HCT116 (cell line): Measurements from ENCODE around the gene ANO9. TPM values are rescaled to one million over a fixed set of nuclear protein-coding genes. Genes with fewer than 3 reads are reported as not detected.

Experiments
- ATAC-seq: fragments of 200-7000 bp; cut with Tn5 transposase; 2 replicates; pipeline ENCODE4 v1.9.1; 2020; ENCODE audit warnings: mild to moderate bottlenecking, moderate library complexity
- BruUV-seq: library from RNA; stranded (reverse); fragments of 400-500 nt; replicated peaks from 2 replicates; lab custom pipeline; 2021; lab: Mats Ljungman, UMichigan
- CTCF ChIA-PET: fragments of 300-600 bp; sonication (Branson Sonifier 250); formaldehyde crosslinking; loops from one replicate; lab custom pipeline; 2021; ENCODE audit warnings: antibody characterized with exemption; lab: Charles Lee
- POLR2A ChIA-PET: fragments of 300-600, 350-600 bp; sonication (Branson Sonifier 250); formaldehyde crosslinking; loops from one replicate; lab custom pipeline; 2021; ENCODE audit warnings: antibody characterized with exemption; lab: Charles Lee
- RAD21 ChIA-PET, 2 experiments: fragments of 300-600 bp; sonication (Branson Sonifier 250); formaldehyde crosslinking; loops; one replicate each; lab custom pipeline; 2023; ENCODE audit warnings: low total read pairs in 2 of 2; ENCODE audit not compliant: uncharacterized antibody in 2 of 2, unreplicated experiment in 2 of 2, low non-redundant PET in 1 of 2; lab: Charles Lee
- DNase-seq: peaks from one replicate; pipeline ENCODE4 v3.0.0-alpha.2; 2010; ENCODE audit warnings: low read depth, low spot score
- H2AFZ ChIP-seq: fragments of 200-600 bp; shearing (Covaris generic), sonication (generic); 2 replicates; pipeline ENCODE4 v1.6.1; 2017; ENCODE audit warnings: low read depth, mixed run types, mixed read lengths, antibody characterized with exemption, low read length; ENCODE audit not compliant: poor library complexity, severe bottlenecking
- H3K27ac ChIP-seq: 2 replicates; pipeline ENCODE4 v1.5.1; 2012; ENCODE audit warnings: low read depth, low read length
- H3K27me3 ChIP-seq: fragments of 200-600 bp; sonication (generic); 2 replicates; pipeline ENCODE4 v1.6.1; 2016; ENCODE audit warnings: mixed run types, low read length, mixed read lengths; ENCODE audit not compliant: insufficient read depth
- H3K36me3 ChIP-seq, 2 experiments: fragments of 200-500 bp in 1 of 2; fragments of 200-600 bp in 1 of 2; sonication (Bioruptor generic) in 1 of 2; sonication (generic) in 1 of 2; 2 replicates each; pipeline versions ENCODE4 v1.5.1 to v1.6.1; 2014 to 2016; ENCODE audit warnings: low read length in 2 of 2, inconsistent platforms in 1 of 2, mixed read lengths in 1 of 2, mixed run types in 1 of 2; ENCODE audit not compliant: insufficient read depth in 2 of 2, control insufficient read depth in 1 of 2
- H3K4me1 ChIP-seq, 2 experiments: fragments of 200-600 bp in 1 of 2; sonication (generic) in 1 of 2; 2 replicates each; pipeline versions ENCODE4 v1.5.1 to v1.6.1; 2012 to 2017; ENCODE audit warnings: low read length in 2 of 2, inconsistent platforms in 1 of 2, mild to moderate bottlenecking in 1 of 2, mixed read lengths in 1 of 2, mixed run types in 1 of 2, moderate library complexity in 1 of 2; ENCODE audit not compliant: insufficient read depth in 2 of 2, control insufficient read depth in 1 of 2
- H3K4me2 ChIP-seq: fragments of 200-600 bp; sonication (generic); 2 replicates; pipeline ENCODE4 v1.6.1; 2017; ENCODE audit warnings: mixed run types, low read length, mixed read lengths
- H3K4me3 ChIP-seq, 2 experiments: fragments of 200-600 bp in 1 of 2; sonication (generic) in 1 of 2; replicated peaks in 1 of 2; 2 replicates each; pipeline ENCODE4 v1.5.1; 2011 to 2016; ENCODE audit warnings: low read length in 2 of 2, control low read depth in 1 of 2, low read depth in 1 of 2, mild to moderate bottlenecking in 1 of 2, mixed read lengths in 1 of 2, mixed run types in 1 of 2
- H3K79me2 ChIP-seq: fragments of 200-600 bp; sonication (generic); 2 replicates; pipeline ENCODE4 v1.6.1; 2017; ENCODE audit warnings: mild to moderate bottlenecking, mixed run types, low read length, moderate library complexity, mixed read lengths; ENCODE audit not compliant: insufficient read depth
- H3K9ac ChIP-seq: fragments of 200-600 bp; sonication (generic); 2 replicates; pipeline ENCODE4 v1.6.1; 2016; ENCODE audit warnings: low read length, mixed read lengths
- H3K9me2 ChIP-seq: fragments of 200-600 bp; sonication (generic), shearing (Covaris generic); 2 replicates; pipeline ENCODE4 v1.6.1; 2017; ENCODE audit warnings: mixed run types, mild to moderate bottlenecking, moderate library complexity; ENCODE audit not compliant: insufficient read depth
- H3K9me3 ChIP-seq, 2 experiments: fragments of 200-500 bp in 1 of 2; fragments of 200-600 bp in 1 of 2; sonication (Bioruptor generic) in 1 of 2; sonication (generic) in 1 of 2; 2 replicates each; pipeline ENCODE4 v1.6.1; 2014 to 2017; ENCODE audit warnings: low read length in 2 of 2, mixed read lengths in 2 of 2, inconsistent platforms in 1 of 2, low read depth in 1 of 2, mild to moderate bottlenecking in 1 of 2, mixed run types in 1 of 2, moderate library complexity in 1 of 2; ENCODE audit not compliant: control insufficient read depth in 1 of 2, insufficient read depth in 1 of 2
- H4K20me1 ChIP-seq: fragments of 200-600 bp; sonication (generic), shearing (Covaris generic); 2 replicates; pipeline ENCODE4 v1.6.1; 2017; ENCODE audit warnings: mixed run types, mild to moderate bottlenecking, moderate library complexity; ENCODE audit not compliant: insufficient read depth
- CBX3 ChIP-seq: IDR thresholded peaks from 2 replicates; pipeline ENCODE4 v1.6.1; 2012; ENCODE audit warnings: low read depth
- CEBPB ChIP-seq: IDR thresholded peaks from 2 replicates; pipeline ENCODE4 v1.6.1; 2012; ENCODE audit warnings: low read depth
- EGR1 ChIP-seq: IDR thresholded peaks from 2 replicates; pipeline ENCODE4 v1.6.1; 2012; ENCODE audit warnings: low read depth
- EZH2phosphoT487 ChIP-seq: fragments of 200-600 bp; IDR thresholded peaks from 2 replicates; pipeline ENCODE4 v1.6.1; 2018; ENCODE audit warnings: antibody characterized with exemption, borderline replicate concordance
- JUND ChIP-seq: IDR thresholded peaks from 2 replicates; pipeline ENCODE4 v1.6.1; 2012
- POLR2A ChIP-seq: IDR thresholded peaks from 2 replicates; pipeline ENCODE4 v1.7.0; 2011; ENCODE audit warnings: borderline replicate concordance; ENCODE audit not compliant: insufficient read depth, insufficient read length; ENCODE audit errors: extremely low read depth
- POLR2AphosphoS5 ChIP-seq: IDR thresholded peaks from 2 replicates; pipeline ENCODE4 v1.6.1; 2011; ENCODE audit warnings: mild to moderate bottlenecking, low read depth, low read length, moderate library complexity
- RAD21 ChIP-seq: IDR thresholded peaks from 2 replicates; pipeline ENCODE4 v1.6.1; 2012; ENCODE audit warnings: low read depth, mild to moderate bottlenecking
- TCF7L2 ChIP-seq: IDR thresholded peaks from 2 replicates; pipeline ENCODE4 v1.7.0; 2011; ENCODE audit warnings: borderline replicate concordance, inconsistent platforms; ENCODE audit not compliant: insufficient read depth, insufficient read length; ENCODE audit errors: extremely low read depth
- intact Hi-C: fragments of 100-400 bp; cut with micrococcal nuclease; formaldehyde crosslinking; loops from 2 replicates; pipeline ENCODE4 v1.10.0; 2022
- total RNA-seq: library from RNA; stranded (reverse); gene quantifications from one replicate; pipeline ENCODE4 v1.2.1, GENCODE V29; 2021; ENCODE audit not compliant: unreplicated experiment
- TF ChIP-seq, protein P1 (sequence below): IDR thresholded peaks from 2 replicates; pipeline ENCODE4 v1.6.1; 2012
- TF ChIP-seq, protein P2 (sequence below), 3 experiments: fragments of 200-600 bp in 1 of 3; sonication (generic) in 1 of 3; IDR thresholded peaks in 2 of 3; conservative IDR thresholded peaks in 1 of 3; 2 replicates each; pipeline ENCODE4 v1.5.1; 2012 to 2017; ENCODE audit warnings: low read depth in 2 of 3, low read length in 2 of 3, antibody characterized with exemption in 1 of 3, borderline replicate concordance in 1 of 3, control low read depth in 1 of 3, mild to moderate bottlenecking in 1 of 3, mixed read lengths in 1 of 3, mixed run types in 1 of 3, moderate library complexity in 1 of 3; ENCODE audit not compliant: insufficient read depth in 1 of 3
- TF ChIP-seq, protein P3 (sequence below): IDR thresholded peaks from 2 replicates; pipeline ENCODE4 v1.6.1; 2011; ENCODE audit warnings: mild to moderate bottlenecking, low read length, moderate library complexity; ENCODE audit not compliant: insufficient replicate concordance; ENCODE audit errors: extremely low read depth

The ANO9 gene
- total RNA-seq, 1 experiment from 2014 or later: 70.3 TPM

DNA sequence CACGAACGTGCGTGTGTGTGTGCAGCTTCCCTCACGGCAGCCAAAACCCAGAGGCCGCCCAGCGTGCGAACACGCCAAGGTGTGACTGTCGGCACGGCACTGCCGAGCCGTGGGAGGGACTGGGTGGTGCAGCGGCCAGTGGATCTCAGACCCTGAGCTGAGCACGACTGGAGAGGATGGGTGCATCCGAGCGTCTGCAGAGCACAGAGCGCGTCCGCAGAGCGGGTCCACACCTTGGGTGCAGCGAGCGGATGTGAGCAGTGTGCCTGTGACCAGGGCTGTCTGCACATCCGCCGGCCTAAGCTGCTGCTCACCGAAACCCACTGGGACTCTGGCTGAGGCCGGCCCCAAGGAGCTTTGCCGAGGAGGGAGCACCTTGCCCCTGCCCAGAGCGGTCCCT, 31.0 kb upstream of the ANO9 start:
- Histone ChIP-seq H4K20me1 (no peaks in the 10 kb centered on the region; the same call in 1 of the 2 replicates), H3K4me1 (no peaks in the 10 kb centered on the region)
- TF ChIP-seq EZH2phosphoT487 (no peak), POLR2A (no peak), CBX3 (no peak), POLR2AphosphoS5 (no peak), TCF7L2 (no peak)
- TF ChIP-seq, protein P1, sequence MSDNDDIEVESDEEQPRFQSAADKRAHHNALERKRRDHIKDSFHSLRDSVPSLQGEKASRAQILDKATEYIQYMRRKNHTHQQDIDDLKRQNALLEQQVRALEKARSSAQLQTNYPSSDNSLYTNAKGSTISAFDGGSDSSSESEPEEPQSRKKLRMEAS: no peak
- TF ChIP-seq, protein P2, sequence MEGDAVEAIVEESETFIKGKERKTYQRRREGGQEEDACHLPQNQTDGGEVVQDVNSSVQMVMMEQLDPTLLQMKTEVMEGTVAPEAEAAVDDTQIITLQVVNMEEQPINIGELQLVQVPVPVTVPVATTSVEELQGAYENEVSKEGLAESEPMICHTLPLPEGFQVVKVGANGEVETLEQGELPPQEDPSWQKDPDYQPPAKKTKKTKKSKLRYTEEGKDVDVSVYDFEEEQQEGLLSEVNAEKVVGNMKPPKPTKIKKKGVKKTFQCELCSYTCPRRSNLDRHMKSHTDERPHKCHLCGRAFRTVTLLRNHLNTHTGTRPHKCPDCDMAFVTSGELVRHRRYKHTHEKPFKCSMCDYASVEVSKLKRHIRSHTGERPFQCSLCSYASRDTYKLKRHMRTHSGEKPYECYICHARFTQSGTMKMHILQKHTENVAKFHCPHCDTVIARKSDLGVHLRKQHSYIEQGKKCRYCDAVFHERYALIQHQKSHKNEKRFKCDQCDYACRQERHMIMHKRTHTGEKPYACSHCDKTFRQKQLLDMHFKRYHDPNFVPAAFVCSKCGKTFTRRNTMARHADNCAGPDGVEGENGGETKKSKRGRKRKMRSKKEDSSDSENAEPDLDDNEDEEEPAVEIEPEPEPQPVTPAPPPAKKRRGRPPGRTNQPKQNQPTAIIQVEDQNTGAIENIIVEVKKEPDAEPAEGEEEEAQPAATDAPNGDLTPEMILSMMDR (IDR thresholded peaks at IDR 0.05 in 2 of 3, conservative IDR thresholded peaks at IDR 0.05 in 1 of 3; ENCODE audit: borderline replicate concordance in 1 of 3, insufficient read depth in 1 of 3, low read depth in 2 of 3, low read length in 2 of 3): no peak
- TF ChIP-seq, all 23 proteins: peak for 0
- H3K36me3 ChIP-seq: no peaks in the 10 kb centered on the region; a peak in 1 of 4 replicates
- H3K9me3 ChIP-seq: no peaks in the 10 kb centered on the region
- intact Hi-C loops: no loop called here
- no peak for ATAC-seq
- no peak overlapping the region for H3K9ac ChIP-seq
- no peaks in the 10 kb centered on the region for H3K9me2 ChIP-seq
- H2AFZ ChIP-seq: no peak overlapping the region
- H3K4me2 ChIP-seq: no peak overlapping the region
- H3K27me3 ChIP-seq: no peaks in the 10 kb centered on the region
- ChIA-PET CTCF (no interaction called here), POLR2A (no interaction called here), RAD21 (no interaction called here)
- BruUV-seq: no TSS peak
- no peak for DNase-seq
- peaks cover 57% of the 10 kb centered on the region; the same call in 1 of the 2 replicates for H3K79me2 ChIP-seq
- no peak overlapping the region for H3K4me3 ChIP-seq
- H3K27ac ChIP-seq: no peak overlapping the region

DNA sequence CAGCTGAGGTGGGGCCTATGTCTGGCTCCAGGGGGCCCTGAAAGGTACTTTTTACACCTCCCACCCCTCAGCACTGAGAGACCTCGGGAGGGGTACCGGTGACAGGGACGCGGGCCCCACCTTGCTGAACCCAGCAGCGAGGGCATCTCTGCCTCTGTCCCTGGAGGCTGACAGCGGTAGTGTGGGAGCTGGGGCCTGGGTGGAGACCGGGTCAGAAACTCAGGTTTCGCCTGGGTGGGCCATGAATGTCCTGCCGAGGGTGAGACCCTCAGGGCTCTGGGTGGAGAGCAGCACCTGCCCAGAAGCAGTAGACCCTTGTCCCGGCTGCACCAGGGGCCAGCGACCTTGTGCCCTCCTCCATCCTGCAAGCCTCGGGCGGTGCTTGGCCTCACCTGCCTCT, 30.5 kb upstream of the ANO9 start:
- H3K4me3 ChIP-seq: no peak overlapping the region
- TF ChIP-seq, protein P3, sequence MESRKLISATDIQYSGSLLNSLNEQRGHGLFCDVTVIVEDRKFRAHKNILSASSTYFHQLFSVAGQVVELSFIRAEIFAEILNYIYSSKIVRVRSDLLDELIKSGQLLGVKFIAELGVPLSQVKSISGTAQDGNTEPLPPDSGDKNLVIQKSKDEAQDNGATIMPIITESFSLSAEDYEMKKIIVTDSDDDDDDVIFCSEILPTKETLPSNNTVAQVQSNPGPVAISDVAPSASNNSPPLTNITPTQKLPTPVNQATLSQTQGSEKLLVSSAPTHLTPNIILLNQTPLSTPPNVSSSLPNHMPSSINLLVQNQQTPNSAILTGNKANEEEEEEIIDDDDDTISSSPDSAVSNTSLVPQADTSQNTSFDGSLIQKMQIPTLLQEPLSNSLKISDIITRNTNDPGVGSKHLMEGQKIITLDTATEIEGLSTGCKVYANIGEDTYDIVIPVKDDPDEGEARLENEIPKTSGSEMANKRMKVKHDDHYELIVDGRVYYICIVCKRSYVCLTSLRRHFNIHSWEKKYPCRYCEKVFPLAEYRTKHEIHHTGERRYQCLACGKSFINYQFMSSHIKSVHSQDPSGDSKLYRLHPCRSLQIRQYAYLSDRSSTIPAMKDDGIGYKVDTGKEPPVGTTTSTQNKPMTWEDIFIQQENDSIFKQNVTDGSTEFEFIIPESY: no peak
- no peak for TF ChIP-seq TCF7L2
- no peak for TF ChIP-seq CEBPB
- TF ChIP-seq POLR2AphosphoS5: no peak
- TF ChIP-seq EZH2phosphoT487: no peak
- TF ChIP-seq POLR2A: no peak
- no peak for TF ChIP-seq JUND
- TF ChIP-seq, protein P1: no peak
- no peak for TF ChIP-seq RAD21
- TF ChIP-seq EGR1: no peak
- ChIA-PET RAD21 (no interaction called here), CTCF (no interaction called here), POLR2A (no interaction called here)
- H3K36me3 ChIP-seq: no peaks in the 10 kb centered on the region; a peak in 1 of 4 replicates
- peaks cover 56% of the 10 kb centered on the region; the same call in 1 of the 2 replicates for H3K79me2 ChIP-seq
- H3K4me2 ChIP-seq: no peak overlapping the region
- no peak overlapping the region for H3K9ac ChIP-seq
- no TSS peak for BruUV-seq
- H3K27me3 ChIP-seq: no peaks in the 10 kb centered on the region
- no peaks in the 10 kb centered on the region for H3K9me2 ChIP-seq
- 0 out of 2 replicates have a peak, but pooled peaks have one; percentile 32 for ATAC-seq
- no peak overlapping the region for H2AFZ ChIP-seq
- H4K20me1 ChIP-seq: no peaks in the 10 kb centered on the region; the same call in 1 of the 2 replicates
- no peaks in the 10 kb centered on the region for H3K9me3 ChIP-seq
- no peaks in the 10 kb centered on the region for H3K4me1 ChIP-seq
- no peak overlapping the region for H3K27ac ChIP-seq
- no peak for DNase-seq
- intact Hi-C loops: no loop called here
